Activated naive CD8-positive, alpha-beta T cell treated with anti-CD3 and anti-CD28 coated beads for 36 hours (primary cell): ENCODE results near the gene ZNF454. TPM values are rescaled to one million over a fixed set of nuclear protein-coding genes. Genes with fewer than 3 reads are reported as not detected.

Experiments used
- DNase-seq: peaks from one replicate; pipeline ENCODE4 v3.0.0; 2021
- H3K27ac Mint-ChIP-seq: one replicate; pipeline ENCODE4 v1.8.0; 2022; ENCODE audit warnings: mild to moderate bottlenecking, moderate library complexity, mixed read lengths
- H3K27me3 Mint-ChIP-seq: one replicate; pipeline ENCODE4 v1.8.0; 2022; ENCODE audit warnings: mild to moderate bottlenecking, mixed read lengths
- H3K36me3 Mint-ChIP-seq: one replicate; pipeline ENCODE4 v1.8.0; 2021; ENCODE audit warnings: mild to moderate bottlenecking, mixed read lengths
- H3K4me1 Mint-ChIP-seq: one replicate; pipeline ENCODE4 v1.8.0; 2021; ENCODE audit warnings: mixed read lengths
- H3K4me3 Mint-ChIP-seq: one replicate; pipeline ENCODE4 v1.8.0; 2022; ENCODE audit warnings: mild to moderate bottlenecking, moderate library complexity, mixed read lengths
- H3K9me3 Mint-ChIP-seq: one replicate; pipeline ENCODE4 v1.8.0; 2022; ENCODE audit warnings: mixed read lengths
- total RNA-seq, 2 experiments: library from RNA; stranded (reverse); gene quantifications; one replicate each; pipeline ENCODE4 v1.2.3, GENCODE V29; 2021

Gene ZNF454
- not detected for total RNA-seq

DNA sequence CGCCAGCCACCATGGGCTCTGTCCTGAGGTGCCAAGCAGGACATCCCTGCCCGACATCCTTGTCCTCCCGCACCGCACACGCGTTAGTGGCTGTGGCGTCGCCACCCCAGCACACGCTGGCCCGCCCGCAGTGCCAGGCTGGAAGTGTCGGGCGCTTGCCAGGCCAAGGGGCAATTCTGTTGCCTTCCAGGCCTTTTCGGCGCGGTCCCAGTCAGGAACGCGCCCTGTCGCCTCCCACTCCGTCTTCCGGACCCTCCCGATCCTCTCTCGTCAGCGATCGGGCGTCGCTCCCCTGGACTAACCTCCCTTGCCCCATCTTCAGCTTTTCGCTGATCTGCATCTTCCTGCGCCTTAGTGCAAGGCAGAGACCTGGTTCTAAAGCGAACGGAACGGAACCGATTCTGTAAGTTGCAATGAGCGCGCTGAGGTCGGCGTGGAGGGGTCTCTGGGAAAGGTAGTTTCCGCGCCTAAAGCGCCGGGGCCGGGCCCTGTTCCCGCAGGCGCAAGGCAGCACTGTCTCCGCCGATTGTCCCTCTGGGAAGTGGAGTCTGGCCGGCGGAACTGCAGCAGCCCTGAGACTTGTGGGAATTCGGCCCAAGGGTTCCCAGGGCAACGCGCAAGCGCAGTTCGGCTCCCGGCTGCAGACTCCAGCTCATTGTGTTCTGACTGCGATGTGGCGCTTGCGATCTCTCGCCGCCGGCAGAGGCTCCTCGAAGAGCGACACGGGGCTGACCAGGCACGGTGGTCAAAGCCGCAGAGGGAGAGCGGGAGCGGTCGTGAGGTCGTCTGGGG lies at the start of gene ZNF454:
ZNF454 (plus strand) TSS at position 630 of the 792 bp plus-strand sequence. CDS start 1,594 bp downstream, outside the sequence.
- H3K27me3 Mint-ChIP-seq, result peaks cover 47% of the 10 kb centered on the region
- H3K27ac Mint-ChIP-seq, result no peak within 1 kb of the TSS
- H3K36me3 Mint-ChIP-seq, result peaks cover 47% of the 10 kb centered on the region
- H3K9me3 Mint-ChIP-seq, result peaks cover 66% of the 10 kb centered on the region
- no peak within 1 kb of the TSS for H3K4me3 Mint-ChIP-seq
- DNase-seq, result no peak
- H3K4me1 Mint-ChIP-seq, result no peaks in the 10 kb centered on the region

DNA sequence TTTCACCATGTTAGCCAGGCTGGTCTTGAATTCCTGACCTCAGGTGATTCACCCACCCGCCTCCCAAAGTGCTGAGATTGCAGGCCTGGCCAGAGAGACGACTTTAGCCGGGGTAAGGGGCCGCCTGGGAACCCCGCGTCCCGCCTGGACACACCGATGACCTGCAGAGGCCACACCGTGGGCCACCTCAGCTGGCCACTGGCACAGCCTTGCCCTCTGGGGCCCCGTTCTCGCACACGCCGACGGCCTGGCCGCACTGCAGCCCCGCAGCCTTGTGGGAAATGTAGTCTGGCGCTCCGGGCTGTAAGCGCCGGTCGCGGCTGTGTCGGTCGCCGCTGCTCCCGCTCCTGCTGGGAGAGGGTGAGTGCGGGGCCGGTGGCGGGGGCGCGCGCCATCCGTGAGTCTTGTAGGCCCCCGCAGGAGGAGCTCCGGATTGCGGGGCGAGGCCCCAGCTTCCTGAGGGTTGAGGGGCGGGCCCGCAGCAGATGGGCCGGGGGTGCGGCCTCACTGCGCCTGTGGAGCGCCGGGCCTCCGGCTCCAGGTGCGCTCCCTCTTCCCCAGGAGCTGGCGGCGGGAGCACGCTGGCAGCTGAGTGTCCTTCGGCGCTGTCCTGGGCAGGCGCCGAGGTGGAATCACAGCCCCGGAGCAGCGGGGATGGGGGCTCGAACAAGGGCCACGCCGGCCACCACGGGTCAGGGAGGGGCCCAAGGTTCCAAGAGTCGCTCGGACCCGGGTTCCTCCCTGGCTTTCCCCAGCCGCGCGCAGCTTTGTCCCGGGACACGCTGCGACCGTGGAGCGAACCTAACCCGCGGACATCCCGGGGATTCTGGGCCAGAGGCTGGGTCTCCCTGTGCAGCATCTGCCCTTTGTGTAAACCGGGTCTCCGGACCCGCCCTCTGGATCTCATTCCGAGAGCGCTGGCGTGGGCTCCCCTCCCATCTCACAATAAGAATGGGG lies 45.1 kb upstream of the ZNF454 start, which contains the start of gene ZFP2:
ZFP2 (plus strand) TSS at position 299 of the 957 bp plus-strand sequence. CDS start 35,401 bp downstream, outside the sequence.
- Mint-ChIP-seq H3K9me3 (peaks cover 28% of the 10 kb centered on the region), H3K36me3 (peaks cover 37% of the 10 kb centered on the region), H3K27me3 (no peaks in the 10 kb centered on the region), H3K27ac (no peak within 1 kb of the TSS), H3K4me3 (peak within 1 kb of the TSS; percentile 73), H3K4me1 (peaks cover 8% of the 10 kb centered on the region)
- DNase-seq, result peak; percentile 37

DNA sequence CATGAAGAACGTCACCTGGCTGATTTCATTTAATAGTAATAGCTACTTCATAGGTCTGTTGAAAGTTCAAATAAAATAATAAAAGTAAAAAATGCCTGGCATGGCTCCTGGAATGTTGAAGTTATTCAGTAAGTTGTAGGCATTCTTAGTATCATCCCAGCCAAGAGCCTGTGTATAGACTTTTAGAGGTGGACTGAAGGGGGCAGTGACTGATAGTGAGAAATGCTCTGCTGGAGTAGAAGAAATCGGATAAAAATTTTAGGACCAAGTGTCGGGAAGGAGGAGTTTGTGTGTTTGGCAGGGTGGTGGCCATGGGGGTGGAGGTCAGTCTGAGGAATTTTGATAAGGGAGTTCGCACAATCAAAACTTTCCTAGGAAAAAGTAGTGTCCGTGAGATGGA lies 41.7 kb upstream of the ZNF454 start:
- peaks cover 8% of the 10 kb centered on the region for H3K4me1 Mint-ChIP-seq
- no peak overlapping the region for H3K27ac Mint-ChIP-seq
- H3K27me3 Mint-ChIP-seq, result no peaks in the 10 kb centered on the region
- H3K4me3 Mint-ChIP-seq, result no peak overlapping the region
- H3K36me3 Mint-ChIP-seq, result peaks cover 33% of the 10 kb centered on the region
- no peak for DNase-seq
- peaks cover 27% of the 10 kb centered on the region for H3K9me3 Mint-ChIP-seq

DNA sequence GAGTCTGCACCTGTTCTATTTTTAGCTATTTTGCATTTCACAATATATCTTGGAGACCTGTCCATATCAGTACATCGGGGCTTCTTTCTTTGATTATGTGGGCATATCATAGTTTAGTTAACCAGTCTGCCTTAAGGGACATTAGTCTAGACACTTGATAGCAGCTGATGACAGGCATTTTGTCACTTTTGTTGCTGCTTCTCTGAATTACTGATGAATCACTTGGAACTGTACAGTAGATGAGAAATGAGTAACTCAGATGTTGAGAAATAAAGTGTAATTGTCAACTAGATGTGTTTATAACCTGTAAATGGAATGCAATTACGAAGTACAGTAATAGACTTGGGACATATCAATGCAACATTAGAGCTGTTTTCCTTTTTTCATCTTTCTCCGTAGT lies 38.1 kb upstream of the ZNF454 start:
- Mint-ChIP-seq H3K27me3 (no peaks in the 10 kb centered on the region), H3K36me3 (peaks cover 41% of the 10 kb centered on the region), H3K4me1 (no peaks in the 10 kb centered on the region), H3K27ac (no peak overlapping the region), H3K4me3 (no peak overlapping the region), H3K9me3 (peaks cover 28% of the 10 kb centered on the region)
- DNase-seq, result no peak

DNA sequence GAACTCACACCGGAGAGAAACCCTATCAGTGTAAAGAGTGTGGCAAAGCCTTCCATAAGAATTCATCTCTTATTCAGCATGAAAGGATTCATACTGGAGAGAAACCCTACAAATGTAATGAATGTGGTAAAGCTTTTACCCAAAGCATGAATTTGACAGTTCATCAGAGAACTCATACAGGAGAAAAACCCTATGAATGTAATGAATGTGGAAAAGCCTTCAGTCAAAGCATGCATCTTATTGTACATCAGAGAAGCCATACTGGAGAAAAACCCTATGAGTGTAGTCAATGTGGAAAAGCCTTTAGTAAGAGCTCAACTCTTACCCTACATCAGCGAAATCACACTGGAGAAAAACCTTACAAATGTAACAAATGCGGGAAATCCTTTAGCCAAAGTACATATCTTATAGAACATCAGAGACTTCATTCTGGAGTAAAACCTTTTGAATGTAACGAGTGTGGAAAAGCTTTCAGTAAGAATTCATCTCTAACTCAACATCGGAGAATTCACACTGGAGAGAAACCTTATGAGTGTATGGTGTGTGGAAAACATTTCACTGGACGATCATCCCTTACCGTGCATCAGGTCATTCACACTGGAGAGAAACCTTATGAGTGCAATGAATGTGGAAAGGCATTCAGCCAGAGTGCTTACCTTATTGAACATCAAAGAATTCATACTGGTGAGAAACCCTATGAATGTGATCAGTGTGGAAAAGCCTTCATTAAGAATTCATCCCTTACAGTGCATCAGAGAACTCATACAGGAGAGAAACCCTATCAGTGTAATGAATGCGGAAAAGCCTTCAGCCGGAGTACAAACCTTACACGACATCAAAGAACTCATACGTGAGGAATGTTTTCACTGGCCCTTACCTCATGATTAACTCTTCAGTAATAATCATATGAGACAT lies 8.9 kb upstream of the ZNF454 start:
- Mint-ChIP-seq H3K4me1 (no peaks in the 10 kb centered on the region), H3K4me3 (no peak overlapping the region), H3K27me3 (no peaks in the 10 kb centered on the region), H3K27ac (no peak overlapping the region), H3K36me3 (peaks cover 81% of the 10 kb centered on the region), H3K9me3 (peaks cover 78% of the 10 kb centered on the region)
- no peak for DNase-seq

DNA sequence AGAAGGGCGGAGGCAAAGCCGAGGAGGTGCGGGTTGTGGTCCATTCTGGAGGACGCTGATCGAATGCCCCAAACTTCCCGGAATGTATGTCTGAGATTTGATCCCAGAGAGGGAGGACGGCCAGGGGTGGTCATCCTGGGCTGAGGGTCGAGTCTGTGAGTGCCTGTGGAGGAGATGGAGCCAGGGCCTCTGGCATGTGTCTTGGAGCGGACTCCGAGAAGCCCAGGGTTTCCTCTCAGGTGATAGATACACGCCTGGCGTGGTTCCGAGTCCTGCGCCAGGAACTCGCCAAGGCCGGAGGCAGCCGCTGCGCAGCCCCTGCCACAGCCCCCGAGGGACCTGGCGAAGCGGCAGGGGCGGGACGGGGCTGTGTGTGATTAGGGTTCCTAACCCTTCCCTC lies 363 bp downstream of the ZNF454 start:
- DNase-seq, result no peak
- Mint-ChIP-seq H3K27ac (no peak overlapping the region), H3K36me3 (peaks cover 41% of the 10 kb centered on the region), H3K9me3 (peaks cover 61% of the 10 kb centered on the region), H3K4me3 (no peak overlapping the region), H3K4me1 (no peaks in the 10 kb centered on the region), H3K27me3 (peaks cover 47% of the 10 kb centered on the region)

DNA sequence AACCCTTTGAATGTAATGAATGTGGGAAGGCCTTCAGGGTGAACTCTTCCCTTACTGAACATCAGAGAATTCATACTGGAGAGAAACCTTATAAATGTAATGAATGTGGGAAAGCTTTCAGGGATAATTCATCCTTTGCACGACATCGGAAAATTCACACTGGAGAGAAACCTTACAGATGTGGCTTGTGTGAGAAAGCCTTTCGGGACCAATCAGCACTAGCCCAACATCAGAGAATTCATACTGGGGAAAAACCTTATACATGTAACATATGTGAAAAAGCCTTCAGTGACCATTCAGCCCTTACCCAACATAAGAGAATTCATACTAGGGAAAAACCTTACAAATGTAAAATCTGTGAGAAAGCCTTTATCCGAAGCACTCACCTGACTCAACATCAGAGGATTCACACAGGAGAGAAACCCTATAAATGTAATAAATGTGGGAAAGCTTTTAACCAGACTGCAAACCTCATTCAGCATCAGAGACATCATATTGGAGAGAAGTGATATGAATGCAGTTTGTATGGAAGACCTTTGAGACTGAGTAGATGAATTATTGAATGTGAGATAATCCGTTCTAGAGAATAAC lies 24.6 kb downstream of the ZNF454 start:
- DNase-seq, result no peak
- Mint-ChIP-seq H3K27ac (no peak overlapping the region), H3K9me3 (peaks cover 71% of the 10 kb centered on the region), H3K4me3 (no peak overlapping the region), H3K36me3 (peaks cover 27% of the 10 kb centered on the region), H3K27me3 (no peaks in the 10 kb centered on the region), H3K4me1 (no peaks in the 10 kb centered on the region)

DNA sequence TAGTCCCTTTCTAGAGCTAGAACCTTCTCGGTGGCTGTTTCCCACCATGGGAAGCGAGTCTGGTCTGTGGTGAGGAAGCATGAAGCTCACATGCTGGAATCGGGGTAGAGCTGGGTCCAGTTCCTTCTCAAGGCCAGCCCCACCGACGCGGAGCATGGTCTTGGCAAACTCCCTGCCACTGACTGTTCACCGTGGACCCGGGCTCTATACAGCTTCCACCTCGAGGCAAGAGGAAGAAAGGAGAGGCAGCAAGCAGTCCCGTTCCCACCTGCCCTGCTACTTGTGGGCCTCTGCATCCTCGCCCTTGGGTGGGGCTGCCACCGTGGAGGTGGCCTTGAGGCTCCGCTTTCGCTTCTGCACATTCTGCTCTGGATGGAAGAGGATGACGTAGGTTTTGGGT lies 40.4 kb downstream of the ZNF454 start:
- Mint-ChIP-seq H3K36me3 (peaks cover 5% of the 10 kb centered on the region), H3K4me1 (no peaks in the 10 kb centered on the region), H3K9me3 (peaks cover 35% of the 10 kb centered on the region), H3K4me3 (no peak overlapping the region), H3K27ac (no peak overlapping the region), H3K27me3 (no peaks in the 10 kb centered on the region)
- no peak for DNase-seq

DNA sequence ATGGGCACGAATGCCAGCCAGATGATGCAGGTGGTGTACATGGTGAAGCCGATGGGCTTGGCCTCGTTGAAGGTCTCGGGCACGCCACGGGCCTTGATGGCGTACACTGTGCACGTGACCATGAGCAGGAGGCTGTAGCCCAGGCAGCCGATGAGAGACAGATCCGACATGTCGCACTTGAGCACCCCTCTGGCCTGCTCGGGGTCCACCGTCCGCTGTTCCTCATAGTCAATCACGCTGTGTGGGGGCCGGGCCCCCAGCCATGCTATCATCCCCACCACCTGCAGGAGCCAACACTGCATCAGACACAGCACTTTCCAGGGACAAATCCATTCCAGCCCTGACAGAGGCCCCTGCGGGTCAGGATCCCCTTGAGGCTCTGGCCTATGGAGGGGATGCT lies 41.9 kb downstream of the ZNF454 start:
- Mint-ChIP-seq H3K4me1 (no peaks in the 10 kb centered on the region), H3K27me3 (no peaks in the 10 kb centered on the region), H3K27ac (no peak overlapping the region), H3K4me3 (no peak overlapping the region), H3K36me3 (peaks cover 2% of the 10 kb centered on the region), H3K9me3 (peaks cover 27% of the 10 kb centered on the region)
- no peak for DNase-seq

DNA sequence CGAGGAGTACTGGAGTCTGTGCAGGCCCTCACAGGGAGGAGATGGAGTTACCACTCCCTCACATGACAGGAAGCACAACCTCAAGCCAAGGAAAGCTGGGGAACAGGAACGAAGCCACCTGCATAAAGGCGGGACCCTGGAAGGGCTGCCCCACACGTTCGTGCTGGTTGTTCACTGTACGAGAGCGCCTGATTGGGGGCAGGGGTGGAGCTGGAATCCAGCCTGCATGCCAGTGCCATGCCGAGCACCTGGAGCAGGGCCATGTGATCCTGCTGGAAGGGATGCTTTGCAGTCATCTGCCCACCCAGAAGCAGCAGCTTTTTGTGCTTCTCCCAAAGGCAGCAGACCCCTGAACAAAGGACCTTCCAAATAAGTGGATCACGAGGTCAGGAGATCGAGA lies 42.7 kb downstream of the ZNF454 start:
- Mint-ChIP-seq H3K4me1 (no peaks in the 10 kb centered on the region), H3K27me3 (no peaks in the 10 kb centered on the region), H3K9me3 (peaks cover 19% of the 10 kb centered on the region), H3K27ac (no peak overlapping the region), H3K4me3 (no peak overlapping the region), H3K36me3 (peaks cover 2% of the 10 kb centered on the region)
- no peak for DNase-seq

DNA sequence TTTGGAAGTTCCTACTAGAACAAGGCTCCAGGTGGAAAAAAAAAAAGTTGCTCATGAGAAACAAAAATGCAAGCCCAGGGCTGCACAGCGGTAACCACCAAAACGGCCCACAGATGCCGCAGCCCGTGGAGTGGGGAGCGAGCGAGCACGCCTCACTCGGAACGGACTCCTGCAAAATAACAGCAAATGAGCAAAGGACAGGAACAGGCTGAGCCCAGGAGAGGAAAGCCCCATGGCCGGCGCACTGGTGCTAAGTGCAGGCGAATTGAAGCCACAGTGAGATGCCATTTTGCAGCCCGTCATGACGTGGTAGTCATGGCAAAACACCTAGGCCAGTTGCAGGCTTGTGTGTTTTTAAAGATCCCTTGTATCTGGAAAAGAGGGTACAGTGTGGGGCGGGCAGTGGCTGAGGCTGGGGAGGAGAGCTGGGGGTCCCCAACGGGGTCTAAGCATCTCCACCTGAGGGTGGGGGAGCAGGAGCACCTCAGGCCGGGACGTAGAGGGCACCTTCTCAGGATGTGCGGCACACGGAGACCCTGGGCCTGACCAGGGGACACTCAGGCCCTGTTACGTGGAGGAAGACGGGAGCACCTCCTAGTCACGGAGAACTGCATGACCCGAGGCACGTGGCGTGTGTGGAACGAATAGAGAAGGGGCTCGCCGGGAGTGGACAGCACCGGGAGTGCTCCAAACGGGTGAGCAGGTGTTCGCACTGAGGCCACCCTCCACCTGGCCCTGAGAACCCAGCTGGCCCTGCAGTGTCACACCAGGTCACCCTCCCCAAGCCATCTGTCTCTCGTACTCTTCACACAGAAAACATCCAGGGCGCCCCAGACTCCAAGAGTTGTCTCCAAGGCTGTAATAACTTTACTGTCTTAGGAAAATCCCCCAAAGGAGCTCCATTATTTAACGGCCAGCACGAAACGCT lies 43.4 kb downstream of the ZNF454 start:
- DNase-seq, result no peak
- H3K36me3 Mint-ChIP-seq, result peaks cover 2% of the 10 kb centered on the region
- H3K27me3 Mint-ChIP-seq, result no peaks in the 10 kb centered on the region
- H3K4me3 Mint-ChIP-seq, result no peak overlapping the region
- no peaks in the 10 kb centered on the region for H3K4me1 Mint-ChIP-seq
- H3K27ac Mint-ChIP-seq, result no peak overlapping the region
- H3K9me3 Mint-ChIP-seq, result peaks cover 15% of the 10 kb centered on the region

DNA sequence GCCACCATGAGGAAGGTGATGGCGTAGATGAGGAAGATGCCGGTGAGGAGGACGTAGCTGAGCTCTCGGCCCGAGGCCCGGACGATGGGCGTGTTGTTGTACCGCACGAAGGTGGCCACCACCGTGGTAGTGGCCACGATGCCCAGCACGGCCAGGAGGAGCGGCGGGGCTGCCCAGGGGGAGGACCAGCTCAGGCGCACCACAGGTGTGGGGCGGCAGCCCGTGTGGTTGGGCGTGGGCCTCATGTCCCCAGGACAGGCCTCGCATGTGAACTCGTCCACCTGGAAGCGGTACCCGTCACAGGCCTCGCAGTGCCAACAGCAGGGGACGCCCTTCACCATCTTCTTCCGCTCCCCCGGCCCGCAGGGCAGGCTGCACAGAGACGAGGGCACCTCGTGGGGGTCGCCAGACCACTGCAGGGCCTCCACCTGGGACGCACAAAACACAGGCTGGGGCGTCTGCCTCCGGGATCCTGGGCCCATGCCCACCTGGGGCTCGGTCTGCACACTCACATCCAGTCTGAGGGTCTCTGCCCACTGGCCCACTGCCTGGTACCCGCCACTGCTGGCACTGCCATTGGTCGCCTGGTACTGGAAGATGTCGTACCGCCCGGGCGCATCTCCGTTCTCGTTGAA lies 45.4 kb downstream of the ZNF454 start:
- Mint-ChIP-seq H3K27ac (no peak overlapping the region), H3K36me3 (no peaks in the 10 kb centered on the region)

More for the DNA sequence above, 45.4 kb downstream of the ZNF454 start:
- Mint-ChIP-seq H3K4me3 (no peak overlapping the region), H3K9me3 (peaks cover 8% of the 10 kb centered on the region), H3K4me1 (no peaks in the 10 kb centered on the region), H3K27me3 (no peaks in the 10 kb centered on the region)
- no peak for DNase-seq
